GM19397 (cell line): ENCODE results near the gene NCOA1.
A peak's percentile ranks its signal among the peaks of the same experiment; 100 is the strongest.
"Not testable (repeated sequence)": the region's sequence is repeated elsewhere in the genome, so short reads cannot be mapped to it uniquely, and the experiment has no call there.

Source experiments
- ATAC-seq: cut with Tn5 transposase; IDR thresholded peaks from one replicate; pipeline ENCODE4 v1.9.1; 2021; ENCODE audit warnings: mild to moderate bottlenecking, moderate library complexity; ENCODE audit not compliant: unreplicated experiment

Gene NCOA1

GRCh38 chr2:24505534-24506275, 14.7 kb downstream of the NCOA1 start:
- no peak for ATAC-seq

GRCh38 chr2:24507549-24507948, 16.5 kb downstream of the NCOA1 start:
- ATAC-seq: no peak

- ATAC-seq: peak; percentile 17
Measured at GRCh38 chr2:24508878-24509277, 17.8 kb downstream of the NCOA1 start.

- ATAC-seq: peak; percentile 66
Measured at GRCh38 chr2:24509425-24509824, 18.4 kb downstream of the NCOA1 start.

GRCh38 chr2:24509840-24510239, 18.8 kb downstream of the NCOA1 start:
- peak; percentile 46 for ATAC-seq

- no peak for ATAC-seq
Measured at GRCh38 chr2:24510771-24511170, 19.7 kb downstream of the NCOA1 start.

GRCh38 chr2:24511198-24511597, 20.1 kb downstream of the NCOA1 start:
- no peak for ATAC-seq

GRCh38 chr2:24511894-24512293, 20.8 kb downstream of the NCOA1 start:
- no peak for ATAC-seq

- ATAC-seq: no peak
Measured at GRCh38 chr2:24512404-24512803, 21.4 kb downstream of the NCOA1 start.

GRCh38 chr2:24512831-24513230, 21.8 kb downstream of the NCOA1 start:
- ATAC-seq: no peak

- ATAC-seq: no peak
Measured at GRCh38 chr2:24513281-24514071, 22.4 kb downstream of the NCOA1 start.

GRCh38 chr2:24514820-24515219, 23.8 kb downstream of the NCOA1 start:
- no peak for ATAC-seq

- no peak for ATAC-seq
Measured at GRCh38 chr2:24515335-24515734, 24.3 kb downstream of the NCOA1 start.

- no peak for ATAC-seq
Measured at GRCh38 chr2:24515831-24516230, 24.8 kb downstream of the NCOA1 start.

- ATAC-seq: no peak
Measured at GRCh38 chr2:24517247-24517646, 26.2 kb downstream of the NCOA1 start.

- no peak for ATAC-seq
Measured at GRCh38 chr2:24520175-24520574, 29.1 kb downstream of the NCOA1 start.

GRCh38 chr2:24521162-24521857, 30.3 kb downstream of the NCOA1 start:
- no peak for ATAC-seq

- no peak for ATAC-seq
Measured at GRCh38 chr2:24521975-24522639, 31.1 kb downstream of the NCOA1 start.

GRCh38 chr2:24527536-24527935, 36.5 kb downstream of the NCOA1 start:
- ATAC-seq: no peak

GRCh38 chr2:24530796-24531195, 39.7 kb downstream of the NCOA1 start:
- no peak for ATAC-seq

- not testable (repeated sequence) for ATAC-seq
Measured at GRCh38 chr2:24531610-24532009, 40.6 kb downstream of the NCOA1 start.
